Adrenal gland (tissue), 12 donors: Measurements from ENCODE around the gene ATXN10. TPM values are rescaled to one million over a fixed set of nuclear protein-coding genes. Genes with fewer than 3 reads are reported as not detected.

Experiments
- DNase-seq, 7 donors: peaks; one replicate each; pipeline ENCODE4 v3.0.0-alpha.2; 2019 to 2020
- H3K27ac ChIP-seq, 5 donors: fragments of 200-600 bp; sonication (generic) in 4 of 5; 1 replicate in 3 of 5; 2 replicates in 2 of 5; pipeline versions ENCODE4 v1.5.1 to v1.8.0; 2016 to 2020; ENCODE audit warnings: mild to moderate bottlenecking in 1 of 5
- H3K27me3 ChIP-seq: fragments of 200-600 bp; 2 replicates; pipeline ENCODE4 v1.8.0; 2021
- H3K36me3 ChIP-seq, 2 donors: fragments of 200-600 bp; replicated peaks in 1 of 2; 1 replicate in 1 of 2; 2 replicates in 1 of 2; pipeline versions ENCODE4 v1.5.1 to v1.8.0; 2018 to 2022
- H3K4me1 ChIP-seq, 2 donors: fragments of 200-600 bp; replicated peaks in 1 of 2; 1 replicate in 1 of 2; 2 replicates in 1 of 2; pipeline versions ENCODE4 v1.5.1 to v1.8.0; 2018 to 2021
- H3K4me3 ChIP-seq, 4 donors: fragments of 200-600 bp; sonication (generic) in 3 of 4; one replicate each; pipeline ENCODE4 v1.5.1; 2016 to 2018
- H3K9me3 ChIP-seq, 3 donors: fragments of 200-600 bp; sonication (generic) in 1 of 3; replicated peaks in 1 of 3; 1 replicate in 2 of 3; 2 replicates in 1 of 3; pipeline versions ENCODE4 v1.5.1 to v1.8.0; 2016 to 2021
- CTCF ChIP-seq, 6 experiments: fragments of 450-650 bp in 4 of 6; fragments of 200-600 bp in 2 of 6; sonication (generic) in 1 of 6; IDR thresholded peaks; 1 replicate in 5 of 6; 2 replicates in 1 of 6; pipeline versions ENCODE4 v1.5.1 to v1.8.0; 2016 to 2021; ENCODE audit warnings: antibody characterized with exemption in 6 of 6, mild to moderate bottlenecking in 2 of 6, moderate library complexity in 1 of 6
- POLR2A ChIP-seq, 2 donors: fragments of 450-650 bp; IDR thresholded peaks; one replicate each; pipeline ENCODE4 v1.6.1; 2017; ENCODE audit warnings: antibody characterized with exemption in 2 of 2, mild to moderate bottlenecking in 2 of 2, moderate library complexity in 1 of 2
- WGBS, 4 donors: extraction: QIAGEN DNeasy Blood & Tissue Kit in 2 of 4; methylation state at CpG; one replicate each; pipeline versions ENCODE4 v1.1.5 to v1.1.7; 2013 to 2017; 5-methylcytosine and 5-hydroxymethylcytosine counted together
- intact Hi-C, 2 donors: fragments of 100-400 bp; cut with DNase I; formaldehyde crosslinking; loops; one replicate each; pipeline versions ENCODE4 v1.14.1 to v1.15.0; 2022 to 2023
- polyA plus RNA-seq, 3 donors: library from polyadenylated mRNA; stranded (reverse); fragments of 200-250 nt in 2 of 3; fragments of 350-450 nt in 1 of 3; fragmentation: Illumina TruSeq in 1 of 3; extraction: RNeasy Lipid Tissue Mini Kit (QIAGEN cat#74804) in 1 of 3; gene quantifications; one replicate each; pipeline ENCODE4 v1.2.3, GENCODE V29; 2013 to 2014
- total RNA-seq, 9 donors: library from RNA; depleted of rRNA in 4 of 9; stranded (reverse); fragments of >200 nt in 4 of 9; fragments of 120-200 nt in 1 of 9; fragmentation: NEBNext Ultra II Directional in 1 of 9; extraction: Animal tissue kit (Norgen Biotek cat#: 25700) in 1 of 9; gene quantifications; one replicate each; pipeline versions ENCODE4 v1.1.0 to v1.2.4, GENCODE V29; 2013 to 2023
- donor health status: healthy with polysubstance abuse.
- donor health status: Bipolar disorder and iron deficiency.
- donor health status: DM: yes; HTN: yes; CAD: no.
- donor health status: DM: no; HTN: no; CAD: no.
- donor health status: DM: no; HTN: no; CAD: no.
- donor health status: DM: yes; HTN: yes; CAD: no.

Gene ATXN10
- total and polyA plus RNA-seq, 12 donors = 21.2 to 306 (median 165) TPM

- 88 to 96% (median 94%) methylated on average over 4 of the region's 4 CpGs for WGBS, 4 donors
- no peaks in the 10 kb centered on the region for H3K36me3 ChIP-seq
- no peak overlapping the region for H3K27ac ChIP-seq
- H3K9me3 ChIP-seq = no peaks in the 10 kb centered on the region
- intact Hi-C loops = no loop called here
- DNase-seq = no peak
- TF ChIP-seq POLR2A (IDR thresholded peaks at IDR 0.05) (no peak), CTCF (IDR thresholded peaks at IDR 0.05) (no peak)
- H3K27me3 ChIP-seq = no peaks in the 10 kb centered on the region
- no peak overlapping the region for H3K4me3 ChIP-seq
- peaks cover 9 to 38% of the 10 kb centered on the region in 2 donors for H3K4me1 ChIP-seq
These were observed 4.4 kb downstream of the ATXN10 start for GRCh38 chr22:45676024-45676423.

- WGBS, 4 donors = 37 to 49% (median 40%) methylated on average over 1 of the region's 1 CpG
- Histone ChIP-seq H3K27ac (no peak overlapping the region), H3K9me3 (no peaks in the 10 kb centered on the region), H3K27me3 (no peaks in the 10 kb centered on the region), H3K36me3 (no peaks in the 10 kb centered on the region), H3K4me3 (no peak overlapping the region), H3K4me1 (peaks cover 9 to 49% of the 10 kb centered on the region in 2 donors)
- no peak for TF ChIP-seq POLR2A (IDR thresholded peaks at IDR 0.05)
- TF ChIP-seq CTCF (IDR thresholded peaks at IDR 0.05) = no peak
- no peak for DNase-seq
- intact Hi-C loops = no loop called here
These were observed 5.4 kb downstream of the ATXN10 start for GRCh38 chr22:45677063-45677462.

GRCh38 chr22:45678961-45679912, 7.6 kb downstream of the ATXN10 start:
- intact Hi-C loops = no loop called here
- Histone ChIP-seq H3K36me3 (no peaks in the 10 kb centered on the region), H3K9me3 (no peaks in the 10 kb centered on the region), H3K4me3 (no peak overlapping the region), H3K27me3 (no peaks in the 10 kb centered on the region), H3K4me1 (peaks cover 14 to 45% of the 10 kb centered on the region in 2 donors), H3K27ac (no peak overlapping the region)
- TF ChIP-seq CTCF (IDR thresholded peaks at IDR 0.05) (no peak), POLR2A (IDR thresholded peaks at IDR 0.05) (no peak)
- no peak for DNase-seq
- 83 to 89% (median 85%) methylated on average over 9 of the region's 9 CpGs for WGBS, 4 donors

- no peaks in the 10 kb centered on the region for H3K36me3 ChIP-seq
- H3K4me3 ChIP-seq = no peak overlapping the region
- H3K4me1 ChIP-seq = peaks cover 20 to 64% of the 10 kb centered on the region in 2 donors
- H3K27ac ChIP-seq = no peak overlapping the region
- TF ChIP-seq CTCF (IDR thresholded peaks at IDR 0.05) = no peak
- TF ChIP-seq POLR2A (IDR thresholded peaks at IDR 0.05) = no peak
- DNase-seq = no peak
- intact Hi-C loops = no loop called here
- WGBS, 4 donors = 66 to 74% (median 71%) methylated on average over 5 of the region's 5 CpGs
- no peaks in the 10 kb centered on the region for H3K9me3 ChIP-seq
- H3K27me3 ChIP-seq = no peaks in the 10 kb centered on the region
These were observed 9.5 kb downstream of the ATXN10 start for GRCh38 chr22:45680932-45681700.
